Type B pancreatic cell (in vitro differentiated cells): ENCODE measurements around the gene PPM1F. TPM values are rescaled to one million over a fixed set of nuclear protein-coding genes. Genes with fewer than 3 reads are reported as not detected.

Experiments used
- DNase-seq: peaks from one replicate; pipeline ENCODE4 v3.0.0; 2021; ENCODE audit warnings: mixed read lengths; ENCODE audit not compliant: unreplicated experiment; ENCODE audit errors: extremely low spot score
- H3K27ac Mint-ChIP-seq: 2 replicates; pipeline ENCODE4 v1.8.0; 2021; ENCODE audit warnings: mild to moderate bottlenecking, mixed read lengths
- H3K27me3 Mint-ChIP-seq: 2 replicates; pipeline ENCODE4 v1.8.0; 2021; ENCODE audit warnings: mixed read lengths
- H3K36me3 Mint-ChIP-seq: 2 replicates; pipeline ENCODE4 v1.8.0; 2021; ENCODE audit warnings: mixed read lengths
- H3K4me1 Mint-ChIP-seq: one replicate; pipeline ENCODE4 v1.8.0; 2021; ENCODE audit warnings: mixed read lengths; ENCODE audit not compliant: unreplicated experiment
- H3K4me3 Mint-ChIP-seq: 2 replicates; pipeline ENCODE4 v1.8.0; 2021; ENCODE audit warnings: mild to moderate bottlenecking, mixed read lengths
- H3K9me3 Mint-ChIP-seq: 2 replicates; pipeline ENCODE4 v1.8.0; 2021; ENCODE audit warnings: mixed read lengths
- CTCF ChIP-seq: fragments of 200-600 bp; sonication (generic); conservative IDR thresholded peaks from 2 replicates; pipeline ENCODE4 v1.5.0; 2021; ENCODE audit warnings: antibody characterized with exemption, mild to moderate bottlenecking
- total RNA-seq: library from RNA; stranded (reverse); gene quantifications from 2 replicates; pipeline ENCODE4 v1.2.1, GENCODE V29; 2021; ENCODE audit warnings: low replicate concordance

The PPM1F gene
- total RNA-seq, 1 donor from 2014 or later, result 25.1 TPM

- Mint-ChIP-seq H3K4me1 (peaks cover 11% of the 10 kb centered on the region), H3K27ac (no peak overlapping the region), H3K9me3 (no peaks in the 10 kb centered on the region), H3K4me3 (no peak overlapping the region), H3K36me3 (peaks cover 4% of the 10 kb centered on the region), H3K27me3 (no peaks in the 10 kb centered on the region)
- no peak for TF ChIP-seq CTCF
- no peak for DNase-seq
Measured at GRCh38 chr22:21928048-21928447, 24.6 kb downstream of the PPM1F start.

GRCh38 chr22:21927174-21927823 lies 25.3 kb downstream of the PPM1F start:
- Mint-ChIP-seq H3K36me3 (peaks cover 4% of the 10 kb centered on the region), H3K4me1 (peaks cover 11% of the 10 kb centered on the region), H3K27me3 (no peaks in the 10 kb centered on the region), H3K9me3 (no peaks in the 10 kb centered on the region), H3K27ac (no peak overlapping the region), H3K4me3 (no peak overlapping the region)
- no peak for TF ChIP-seq CTCF
- peak; percentile 62 for DNase-seq

- TF ChIP-seq CTCF, result no peak
- Mint-ChIP-seq H3K27me3 (no peaks in the 10 kb centered on the region), H3K4me3 (no peak overlapping the region), H3K27ac (no peak overlapping the region), H3K36me3 (peaks cover 4% of the 10 kb centered on the region), H3K4me1 (peaks cover 11% of the 10 kb centered on the region), H3K9me3 (no peaks in the 10 kb centered on the region)
- DNase-seq, result peak; percentile 62
Measured at GRCh38 chr22:21926728-21927127, 25.9 kb downstream of the PPM1F start.

- no peak overlapping the region for H3K4me3 Mint-ChIP-seq
- no peaks in the 10 kb centered on the region for H3K9me3 Mint-ChIP-seq
- no peak overlapping the region for H3K27ac Mint-ChIP-seq
- H3K27me3 Mint-ChIP-seq, result no peaks in the 10 kb centered on the region
- peak; percentile 62 for DNase-seq
- H3K36me3 Mint-ChIP-seq, result no peaks in the 10 kb centered on the region
- no peak for TF ChIP-seq CTCF
- peaks cover 4% of the 10 kb centered on the region for H3K4me1 Mint-ChIP-seq
Measured at GRCh38 chr22:21923163-21923561, 29.5 kb downstream of the PPM1F start.

DNA sequence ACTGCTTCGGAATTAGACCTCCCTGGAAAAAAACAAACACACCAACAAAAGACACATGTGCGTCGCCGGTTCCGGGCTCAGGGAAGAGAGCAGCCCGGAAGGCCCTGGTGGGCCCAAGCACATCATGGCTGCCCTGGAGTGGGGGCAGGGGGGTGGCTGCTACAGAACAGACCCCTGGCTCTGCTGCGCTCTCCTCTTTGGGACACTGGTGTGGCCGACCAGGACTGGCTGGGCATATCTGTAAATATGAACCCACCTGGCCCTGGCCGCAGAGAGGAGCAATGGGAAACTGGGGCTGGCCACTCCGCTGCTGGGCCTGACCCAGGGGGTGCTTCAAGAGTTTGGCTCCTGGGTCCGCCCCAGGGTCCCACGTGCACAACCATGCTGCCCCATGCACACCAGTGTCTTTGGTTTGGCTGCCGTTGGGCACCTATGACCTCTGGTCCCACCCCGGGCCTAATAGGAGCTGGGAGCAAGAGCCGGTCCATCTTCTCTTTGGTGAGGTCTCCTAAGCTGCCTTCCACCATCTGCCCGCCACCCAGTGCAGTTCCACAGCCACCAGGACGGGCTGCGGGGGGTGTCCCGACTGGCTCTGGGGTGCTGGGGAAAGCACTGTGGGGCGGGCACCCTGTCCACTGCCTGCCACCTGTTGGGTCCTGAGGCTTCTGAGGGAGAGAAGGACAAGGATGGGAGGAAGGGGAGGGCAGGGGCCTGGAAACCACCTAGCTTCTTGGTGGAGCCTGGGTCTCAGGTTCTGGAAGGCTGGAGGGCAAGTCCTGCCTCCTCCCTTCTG lies 30.1 kb downstream of the PPM1F start:
- H3K4me3 Mint-ChIP-seq, result no peak overlapping the region
- H3K36me3 Mint-ChIP-seq, result no peaks in the 10 kb centered on the region
- peaks cover 4% of the 10 kb centered on the region for H3K4me1 Mint-ChIP-seq
- no peak for TF ChIP-seq CTCF
- H3K27ac Mint-ChIP-seq, result no peak overlapping the region
- peak; percentile 62 for DNase-seq
- H3K27me3 Mint-ChIP-seq, result no peaks in the 10 kb centered on the region
- H3K9me3 Mint-ChIP-seq, result no peaks in the 10 kb centered on the region
